Smooth muscle cell (in vitro differentiated cells): ENCODE results near the gene ASPG. TPM values are rescaled to one million over a fixed set of nuclear protein-coding genes. Genes with fewer than 3 reads are reported as not detected.

Source experiments
- DNase-seq: peaks from one replicate; lab custom pipeline; 2025; ENCODE audit not compliant: unreplicated experiment; lab: John Stamatoyannopoulos, UW
- H2AFZ ChIP-seq: fragments of 200-600 bp; sonication (generic); 2 replicates; pipeline ENCODE4 v1.6.0; 2016; ENCODE audit warnings: antibody characterized with exemption, low read depth, mild to moderate bottlenecking
- H3F3A ChIP-seq: fragments of 200-600 bp; sonication (generic); 2 replicates; pipeline ENCODE4 v1.6.0; 2017; ENCODE audit warnings: antibody characterized with exemption, low read depth
- H3K27ac ChIP-seq: fragments of 200-600 bp; sonication (generic); 2 replicates; pipeline ENCODE4 v1.5.1; 2016; ENCODE audit warnings: low read depth, mild to moderate bottlenecking
- H3K27me3 ChIP-seq: fragments of 200-600 bp; sonication (generic); 2 replicates; pipeline ENCODE4 v1.6.1; 2016; ENCODE audit warnings: low read depth, mild to moderate bottlenecking
- H3K36me3 ChIP-seq: fragments of 200-600 bp; sonication (generic); 2 replicates; pipeline ENCODE4 v1.5.1; 2016; ENCODE audit warnings: low read depth
- H3K4me1 ChIP-seq: fragments of 200-600 bp; sonication (generic); 2 replicates; pipeline ENCODE4 v1.5.1; 2016; ENCODE audit warnings: low read depth
- H3K4me2 ChIP-seq: fragments of 200-600 bp; sonication (generic); 2 replicates; pipeline ENCODE4 v1.6.0; 2016; ENCODE audit warnings: mild to moderate bottlenecking
- H3K4me3 ChIP-seq: fragments of 200-600 bp; sonication (generic); 2 replicates; pipeline ENCODE4 v1.5.1; 2016; ENCODE audit warnings: mild to moderate bottlenecking
- H3K79me2 ChIP-seq: fragments of 200-600 bp; sonication (generic); 2 replicates; pipeline ENCODE4 v1.6.0; 2016; ENCODE audit warnings: low read depth, mild to moderate bottlenecking
- H3K9ac ChIP-seq: fragments of 200-600 bp; sonication (generic); 2 replicates; pipeline ENCODE4 v1.6.0; 2016; ENCODE audit warnings: low read depth
- H3K9me3 ChIP-seq: fragments of 200-600 bp; sonication (generic); replicated peaks from 2 replicates; pipeline ENCODE4 v1.5.1; 2016; ENCODE audit warnings: low read depth
- H4K20me1 ChIP-seq: fragments of 200-600 bp; sonication (generic); 2 replicates; pipeline ENCODE4 v1.6.0; 2016; ENCODE audit warnings: low read depth
- WGBS: methylation state at CpG from one replicate; pipeline ENCODE4 v1.1.7; 2016; ENCODE audit warnings: low lambda C conversion rate; 5-methylcytosine and 5-hydroxymethylcytosine counted together
- polyA plus RNA-seq: library from polyadenylated mRNA; unstranded; fragments of >200 nt; fragmentation: Nextera tagmentation; extraction: Ambion mirVana; gene quantifications from 2 replicates; pipeline ENCODE4 v1.2.1, GENCODE V29; 2016
- total RNA-seq: library from RNA; depleted of rRNA; stranded (reverse); fragments of >200 nt; gene quantifications from 2 replicates; pipeline ENCODE4 v1.2.3, GENCODE V29; 2014
- TF ChIP-seq, protein P1 (sequence below): fragments of 200-600 bp; sonication (generic); IDR thresholded peaks from 2 replicates; pipeline ENCODE4 v1.5.1; 2017; ENCODE audit warnings: borderline replicate concordance, mild to moderate bottlenecking, antibody characterized with exemption; ENCODE audit not compliant: insufficient read depth, poor library complexity, severe bottlenecking

The ASPG gene
- total and polyA plus RNA-seq, 2 experiments from 2014 or later: 0.18 to 1.2 TPM

DNA sequence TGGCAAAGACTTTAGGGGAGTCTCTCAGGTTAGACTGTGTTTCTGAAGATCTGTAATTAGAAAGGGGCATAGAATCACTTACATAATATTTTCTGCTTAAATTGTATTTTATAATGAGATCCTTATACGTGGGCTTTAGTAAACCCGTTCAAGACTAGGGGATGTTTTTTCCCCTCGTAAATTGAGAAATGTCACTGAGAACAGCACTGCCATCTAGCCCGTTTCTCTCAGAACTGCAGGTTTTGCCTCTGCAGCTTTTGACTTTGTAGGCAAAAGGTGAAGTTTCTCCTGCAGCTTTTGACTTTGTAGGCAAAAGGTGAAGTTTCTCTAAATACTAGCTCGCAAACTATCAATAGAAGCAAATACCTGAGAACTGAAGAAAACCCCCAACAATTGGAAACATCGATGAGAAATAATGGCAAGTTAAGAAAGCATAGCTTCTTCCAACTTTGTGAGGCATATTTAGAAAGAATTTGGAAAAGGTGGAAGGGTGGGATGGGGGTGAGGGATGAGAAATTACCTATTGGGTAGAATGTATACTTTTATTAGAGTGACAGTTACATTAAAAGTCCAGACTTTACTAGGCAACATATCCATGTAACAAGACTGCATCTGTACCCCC, 9.9 kb upstream of the ASPG start:
- no peak for DNase-seq
- Histone ChIP-seq H3K4me2 (no peak overlapping the region), H3K9ac (no peak overlapping the region), H3K9me3 (no peaks in the 10 kb centered on the region), H3K79me2 (no peaks in the 10 kb centered on the region), H3K4me3 (no peak overlapping the region), H2AFZ (no peak overlapping the region), H3F3A (no peaks in the 10 kb centered on the region), H3K36me3 (no peaks in the 10 kb centered on the region), H4K20me1 (no peaks in the 10 kb centered on the region), H3K27ac (no peak overlapping the region), H3K4me1 (no peaks in the 10 kb centered on the region), H3K27me3 (no peaks in the 10 kb centered on the region)
- 29% methylated on average over 6 of the region's 6 CpGs for WGBS
- TF ChIP-seq, protein P1, sequence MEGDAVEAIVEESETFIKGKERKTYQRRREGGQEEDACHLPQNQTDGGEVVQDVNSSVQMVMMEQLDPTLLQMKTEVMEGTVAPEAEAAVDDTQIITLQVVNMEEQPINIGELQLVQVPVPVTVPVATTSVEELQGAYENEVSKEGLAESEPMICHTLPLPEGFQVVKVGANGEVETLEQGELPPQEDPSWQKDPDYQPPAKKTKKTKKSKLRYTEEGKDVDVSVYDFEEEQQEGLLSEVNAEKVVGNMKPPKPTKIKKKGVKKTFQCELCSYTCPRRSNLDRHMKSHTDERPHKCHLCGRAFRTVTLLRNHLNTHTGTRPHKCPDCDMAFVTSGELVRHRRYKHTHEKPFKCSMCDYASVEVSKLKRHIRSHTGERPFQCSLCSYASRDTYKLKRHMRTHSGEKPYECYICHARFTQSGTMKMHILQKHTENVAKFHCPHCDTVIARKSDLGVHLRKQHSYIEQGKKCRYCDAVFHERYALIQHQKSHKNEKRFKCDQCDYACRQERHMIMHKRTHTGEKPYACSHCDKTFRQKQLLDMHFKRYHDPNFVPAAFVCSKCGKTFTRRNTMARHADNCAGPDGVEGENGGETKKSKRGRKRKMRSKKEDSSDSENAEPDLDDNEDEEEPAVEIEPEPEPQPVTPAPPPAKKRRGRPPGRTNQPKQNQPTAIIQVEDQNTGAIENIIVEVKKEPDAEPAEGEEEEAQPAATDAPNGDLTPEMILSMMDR: peak; percentile 40

DNA sequence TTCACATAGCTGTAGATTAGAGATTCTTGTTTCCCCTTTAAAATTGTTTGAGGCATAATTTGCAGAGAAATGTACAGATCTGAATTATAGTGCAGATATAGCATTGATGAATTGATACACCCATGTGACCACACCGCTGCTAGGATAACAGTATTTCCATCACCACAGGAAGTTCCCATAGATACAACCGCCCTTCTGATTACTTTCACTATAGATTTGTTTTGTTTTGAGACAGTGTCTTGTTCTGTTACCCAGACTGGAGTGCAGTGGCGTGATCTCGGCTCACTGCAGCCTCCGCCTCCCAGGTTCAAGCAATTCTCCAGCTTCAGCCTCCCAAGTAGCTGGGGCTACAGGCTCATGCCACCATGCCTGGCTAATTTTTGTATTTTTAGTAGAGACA, 8.8 kb upstream of the ASPG start:
- Histone ChIP-seq H3K27ac (no peak overlapping the region), H3K4me1 (no peaks in the 10 kb centered on the region), H2AFZ (no peak overlapping the region), H4K20me1 (no peaks in the 10 kb centered on the region), H3K4me2 (no peak overlapping the region), H3F3A (no peaks in the 10 kb centered on the region), H3K4me3 (no peak overlapping the region), H3K9me3 (no peaks in the 10 kb centered on the region), H3K36me3 (no peaks in the 10 kb centered on the region), H3K9ac (no peak overlapping the region), H3K79me2 (no peaks in the 10 kb centered on the region), H3K27me3 (no peaks in the 10 kb centered on the region)
- 89% methylated on average over 5 of the region's 5 CpGs for WGBS
- DNase-seq: no peak
- TF ChIP-seq, protein P1: no peak

GRCh38 chr14:104078031-104078455, 7.5 kb upstream of the ASPG start:
- peak; percentile 70 for DNase-seq
- TF ChIP-seq, protein P1: peak; percentile 99
- no peak overlapping the region for H3K27ac ChIP-seq
- no peaks in the 10 kb centered on the region for H3K4me1 ChIP-seq
- no peak overlapping the region for H3K9ac ChIP-seq
- no peaks in the 10 kb centered on the region for H3K79me2 ChIP-seq
- no peaks in the 10 kb centered on the region for H3F3A ChIP-seq
- no peaks in the 10 kb centered on the region for H3K27me3 ChIP-seq
- no peaks in the 10 kb centered on the region for H4K20me1 ChIP-seq
- H3K36me3 ChIP-seq: no peaks in the 10 kb centered on the region
- no peaks in the 10 kb centered on the region for H3K9me3 ChIP-seq
- 2% methylated on average over 7 of the region's 7 CpGs for WGBS
- no peak overlapping the region for H3K4me2 ChIP-seq
- no peak overlapping the region for H2AFZ ChIP-seq
- H3K4me3 ChIP-seq: no peak overlapping the region
